ENCODE results near the gene KLHL17.
"Not testable (repeated sequence)": the region's sequence is repeated elsewhere in the genome, so short reads cannot be mapped to it uniquely, and the experiment has no call there.

Gene KLHL17

GRCh38 chr1:943545-944340 lies 16.6 kb upstream of the KLHL17 start:
- H3K4me3 ChIP-seq (ENCODE audit: low read length) = no peak overlapping the region
- H3K79me2 ChIP-seq (ENCODE audit: control insufficient read depth, low read length) = no peaks in the 10 kb centered on the region
- no peak overlapping the region for H3K27ac ChIP-seq (ENCODE audit: low read depth, low read length)
- peaks cover 20% of the 10 kb centered on the region for H3K4me1 ChIP-seq (ENCODE audit: control insufficient read depth, low read length)
- H3K9me3 ChIP-seq (ENCODE audit: control insufficient read depth, insufficient read depth, low read length) = no peaks in the 10 kb centered on the region
- no peaks in the 10 kb centered on the region for H3K9me2 ChIP-seq (replicated peaks; ENCODE audit: control insufficient read depth, low read length)
- peaks cover 43% of the 10 kb centered on the region for H3K27me3 ChIP-seq (ENCODE audit: control insufficient read depth, low read length)
- no peak overlapping the region for H3K4me2 ChIP-seq (ENCODE audit: low read length)
- H4K20me1 ChIP-seq (ENCODE audit: control insufficient read depth, insufficient read depth, low read depth, low read length) = peaks cover 9% of the 10 kb centered on the region
- no peaks in the 10 kb centered on the region for H3F3A ChIP-seq (ENCODE audit: control insufficient read depth, insufficient read depth)
- TF ChIP-seq EZH2phosphoT487 (IDR thresholded peaks at IDR 0.05; ENCODE audit: borderline replicate concordance, low read length) (no peak), CTCF (IDR thresholded peaks at IDR 0.05; ENCODE audit: low read depth, low read length, poor library complexity, severe bottlenecking) (no peak)
- H3K36me3 ChIP-seq (ENCODE audit: control insufficient read depth, low read length) = peaks cover 31% of the 10 kb centered on the region

- Histone ChIP-seq H4K20me1 (ENCODE audit: control insufficient read depth, insufficient read depth, low read depth, low read length) (peaks cover 9% of the 10 kb centered on the region), H3K27me3 (ENCODE audit: control insufficient read depth, low read length) (peaks cover 34% of the 10 kb centered on the region), H3K9me3 (ENCODE audit: control insufficient read depth, insufficient read depth, low read length) (no peaks in the 10 kb centered on the region), H3K4me3 (ENCODE audit: low read length) (no peak overlapping the region), H3K9me2 (replicated peaks; ENCODE audit: control insufficient read depth, low read length) (no peaks in the 10 kb centered on the region), H3K4me1 (ENCODE audit: control insufficient read depth, low read length) (peaks cover 20% of the 10 kb centered on the region), H3F3A (ENCODE audit: control insufficient read depth, insufficient read depth) (no peaks in the 10 kb centered on the region), H3K36me3 (ENCODE audit: control insufficient read depth, low read length) (peaks cover 39% of the 10 kb centered on the region), H3K79me2 (ENCODE audit: control insufficient read depth, low read length) (no peaks in the 10 kb centered on the region), H3K27ac (ENCODE audit: low read depth, low read length) (no peak overlapping the region), H3K4me2 (ENCODE audit: low read length) (no peak overlapping the region)
- TF ChIP-seq EZH2phosphoT487 (IDR thresholded peaks at IDR 0.05; ENCODE audit: borderline replicate concordance, low read length) = no peak
- no peak for TF ChIP-seq CTCF (IDR thresholded peaks at IDR 0.05; ENCODE audit: low read depth, low read length, poor library complexity, severe bottlenecking)
These were observed 15.8 kb upstream of the KLHL17 start for GRCh38 chr1:944341-945325.

GRCh38 chr1:945688-946556 lies 14.5 kb upstream of the KLHL17 start:
- Histone ChIP-seq H3K27ac (ENCODE audit: low read depth, low read length) (no peak overlapping the region), H3F3A (ENCODE audit: control insufficient read depth, insufficient read depth) (no peaks in the 10 kb centered on the region), H3K27me3 (ENCODE audit: control insufficient read depth, low read length) (peaks cover 23% of the 10 kb centered on the region), H3K4me3 (ENCODE audit: low read length) (no peak overlapping the region), H3K9me2 (replicated peaks; ENCODE audit: control insufficient read depth, low read length) (no peaks in the 10 kb centered on the region), H3K4me2 (ENCODE audit: low read length) (no peak overlapping the region), H3K9me3 (ENCODE audit: control insufficient read depth, insufficient read depth, low read length) (no peaks in the 10 kb centered on the region), H3K36me3 (ENCODE audit: control insufficient read depth, low read length) (peaks cover 52% of the 10 kb centered on the region), H4K20me1 (ENCODE audit: control insufficient read depth, insufficient read depth, low read depth, low read length) (peaks cover 7% of the 10 kb centered on the region), H3K4me1 (ENCODE audit: control insufficient read depth, low read length) (peaks cover 10% of the 10 kb centered on the region), H3K79me2 (ENCODE audit: control insufficient read depth, low read length) (no peaks in the 10 kb centered on the region)
- TF ChIP-seq CTCF (IDR thresholded peaks at IDR 0.05; ENCODE audit: low read depth, low read length, poor library complexity, severe bottlenecking) (no peak), EZH2phosphoT487 (IDR thresholded peaks at IDR 0.05; ENCODE audit: borderline replicate concordance, low read length) (no peak)

GRCh38 chr1:946811-947210 lies 13.6 kb upstream of the KLHL17 start:
- Histone ChIP-seq H3K27me3 (ENCODE audit: control insufficient read depth, low read length) (peaks cover 14% of the 10 kb centered on the region), H3K36me3 (ENCODE audit: control insufficient read depth, low read length) (peaks cover 60% of the 10 kb centered on the region)
- not testable (repeated sequence) for H3F3A ChIP-seq (ENCODE audit: control insufficient read depth, insufficient read depth); H3K79me2 ChIP-seq (ENCODE audit: control insufficient read depth, low read length); H3K9me2 ChIP-seq (replicated peaks; ENCODE audit: control insufficient read depth, low read length); H4K20me1 ChIP-seq (ENCODE audit: control insufficient read depth, insufficient read depth, low read depth, low read length); H3K4me3 ChIP-seq (ENCODE audit: low read length); H3K27ac ChIP-seq (ENCODE audit: low read depth, low read length); H3K9me3 ChIP-seq (ENCODE audit: control insufficient read depth, insufficient read depth, low read length); H3K4me2 ChIP-seq (ENCODE audit: low read length); H3K4me1 ChIP-seq (ENCODE audit: control insufficient read depth, low read length)
